Type B pancreatic cell (in vitro differentiated cells): ENCODE data around the gene PPAN. TPM values are rescaled to one million over a fixed set of nuclear protein-coding genes. Genes with fewer than 3 reads are reported as not detected.

Experiments used
- DNase-seq: peaks from one replicate; pipeline ENCODE4 v3.0.0; 2021; ENCODE audit warnings: mixed read lengths; ENCODE audit not compliant: unreplicated experiment; ENCODE audit errors: extremely low spot score
- H3K27ac Mint-ChIP-seq: 2 replicates; pipeline ENCODE4 v1.8.0; 2021; ENCODE audit warnings: mild to moderate bottlenecking, mixed read lengths
- H3K27me3 Mint-ChIP-seq: 2 replicates; pipeline ENCODE4 v1.8.0; 2021; ENCODE audit warnings: mixed read lengths
- H3K36me3 Mint-ChIP-seq: 2 replicates; pipeline ENCODE4 v1.8.0; 2021; ENCODE audit warnings: mixed read lengths
- H3K4me1 Mint-ChIP-seq: one replicate; pipeline ENCODE4 v1.8.0; 2021; ENCODE audit warnings: mixed read lengths; ENCODE audit not compliant: unreplicated experiment
- H3K4me3 Mint-ChIP-seq: 2 replicates; pipeline ENCODE4 v1.8.0; 2021; ENCODE audit warnings: mild to moderate bottlenecking, mixed read lengths
- H3K9me3 Mint-ChIP-seq: 2 replicates; pipeline ENCODE4 v1.8.0; 2021; ENCODE audit warnings: mixed read lengths
- total RNA-seq: library from RNA; stranded (reverse); gene quantifications from 2 replicates; pipeline ENCODE4 v1.2.1, GENCODE V29; 2021; ENCODE audit warnings: low replicate concordance
- TF ChIP-seq, protein P1 (sequence below): fragments of 200-600 bp; sonication (generic); conservative IDR thresholded peaks from 2 replicates; pipeline ENCODE4 v1.5.0; 2021; ENCODE audit warnings: antibody characterized with exemption, mild to moderate bottlenecking

The PPAN gene
- total RNA-seq, 1 donor from 2014 or later, result 62.4 TPM

GRCh38 chr19:10074153-10074552 lies 32.0 kb upstream of the PPAN start:
- DNase-seq, result no peak
- TF ChIP-seq, protein P1, sequence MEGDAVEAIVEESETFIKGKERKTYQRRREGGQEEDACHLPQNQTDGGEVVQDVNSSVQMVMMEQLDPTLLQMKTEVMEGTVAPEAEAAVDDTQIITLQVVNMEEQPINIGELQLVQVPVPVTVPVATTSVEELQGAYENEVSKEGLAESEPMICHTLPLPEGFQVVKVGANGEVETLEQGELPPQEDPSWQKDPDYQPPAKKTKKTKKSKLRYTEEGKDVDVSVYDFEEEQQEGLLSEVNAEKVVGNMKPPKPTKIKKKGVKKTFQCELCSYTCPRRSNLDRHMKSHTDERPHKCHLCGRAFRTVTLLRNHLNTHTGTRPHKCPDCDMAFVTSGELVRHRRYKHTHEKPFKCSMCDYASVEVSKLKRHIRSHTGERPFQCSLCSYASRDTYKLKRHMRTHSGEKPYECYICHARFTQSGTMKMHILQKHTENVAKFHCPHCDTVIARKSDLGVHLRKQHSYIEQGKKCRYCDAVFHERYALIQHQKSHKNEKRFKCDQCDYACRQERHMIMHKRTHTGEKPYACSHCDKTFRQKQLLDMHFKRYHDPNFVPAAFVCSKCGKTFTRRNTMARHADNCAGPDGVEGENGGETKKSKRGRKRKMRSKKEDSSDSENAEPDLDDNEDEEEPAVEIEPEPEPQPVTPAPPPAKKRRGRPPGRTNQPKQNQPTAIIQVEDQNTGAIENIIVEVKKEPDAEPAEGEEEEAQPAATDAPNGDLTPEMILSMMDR, result peak; percentile 62
- H3K4me1 Mint-ChIP-seq, result no peaks in the 10 kb centered on the region
- H3K9me3 Mint-ChIP-seq, result no peaks in the 10 kb centered on the region
- H3K27ac Mint-ChIP-seq, result no peak overlapping the region
- H3K27me3 Mint-ChIP-seq, result peaks cover 26% of the 10 kb centered on the region
- no peaks in the 10 kb centered on the region for H3K36me3 Mint-ChIP-seq
- no peak overlapping the region for H3K4me3 Mint-ChIP-seq

DNA sequence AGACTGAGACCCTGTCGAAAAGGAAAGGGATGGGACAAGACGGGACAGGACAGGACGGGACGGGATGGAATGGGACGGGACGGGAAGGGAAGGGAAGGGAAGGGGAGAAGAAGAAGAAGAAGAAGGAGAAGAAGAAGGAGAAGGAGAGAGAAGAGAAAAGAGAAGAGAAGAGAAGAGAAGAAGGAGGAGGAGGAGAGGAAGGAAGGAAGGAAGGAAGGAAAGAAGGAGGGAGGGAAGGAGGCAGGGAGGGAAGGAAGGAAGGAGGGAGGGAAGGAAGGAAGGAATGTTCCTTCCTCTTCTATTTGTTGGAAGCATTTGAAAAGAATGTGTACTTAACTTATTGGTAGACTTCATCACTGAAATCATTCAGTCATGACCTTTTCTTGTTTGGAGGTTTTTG lies 29.6 kb upstream of the PPAN start:
- Mint-ChIP-seq H3K4me3 (no peak overlapping the region), H3K36me3 (no peaks in the 10 kb centered on the region), H3K4me1 (no peaks in the 10 kb centered on the region), H3K9me3 (no peaks in the 10 kb centered on the region), H3K27me3 (peaks cover 21% of the 10 kb centered on the region), H3K27ac (no peak overlapping the region)
- TF ChIP-seq, protein P1, result no peak
- no peak for DNase-seq

DNA sequence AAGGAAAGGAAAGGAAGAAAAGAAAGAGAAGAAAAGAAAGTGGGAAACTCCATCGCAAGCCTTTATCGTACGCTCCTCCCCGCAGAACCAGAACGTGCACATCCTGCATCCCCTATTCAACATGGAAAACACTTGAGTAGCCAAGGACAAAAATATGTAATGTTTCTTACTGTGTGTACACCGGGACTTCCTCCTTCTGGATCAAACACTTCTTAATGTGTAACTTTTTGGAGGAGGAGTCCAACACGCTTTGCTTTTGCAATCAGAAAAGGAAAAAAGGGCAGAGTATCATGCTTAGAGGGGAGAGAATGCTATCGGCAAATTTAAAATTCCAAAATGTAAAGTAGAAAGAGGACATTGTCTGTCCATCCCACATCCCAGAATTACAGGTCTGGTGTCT lies 27.8 kb upstream of the PPAN start:
- no peaks in the 10 kb centered on the region for H3K4me1 Mint-ChIP-seq

DNA sequence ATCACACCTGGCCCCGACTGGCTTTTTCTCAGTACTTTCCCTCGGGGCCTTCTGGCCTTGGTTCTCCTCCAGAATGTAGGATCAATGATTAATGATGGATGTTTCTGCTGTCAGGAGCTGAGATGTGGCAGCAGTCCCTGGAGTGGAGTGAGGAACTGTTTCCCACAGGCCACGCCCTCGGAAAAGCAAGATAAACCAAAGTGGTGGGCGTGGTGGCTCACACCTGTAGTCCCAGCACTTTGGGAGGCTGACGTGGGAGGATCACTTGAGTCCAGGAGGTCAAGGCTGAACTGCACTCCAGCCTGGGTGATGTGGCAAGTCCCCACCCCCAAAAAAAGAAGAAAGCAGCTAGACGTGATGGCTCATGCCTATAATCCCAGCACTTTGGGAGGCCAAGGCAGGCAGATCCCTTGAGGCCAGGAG lies 27.1 kb upstream of the PPAN start:
- no peak for DNase-seq
- Mint-ChIP-seq H3K27ac (no peak overlapping the region), H3K9me3 (no peaks in the 10 kb centered on the region), H3K4me3 (no peak overlapping the region), H3K4me1 (no peaks in the 10 kb centered on the region), H3K27me3 (peaks cover 25% of the 10 kb centered on the region), H3K36me3 (no peaks in the 10 kb centered on the region)
- TF ChIP-seq, protein P1, result no peak

More for the DNA sequence above, 27.8 kb upstream of the PPAN start:
- H3K9me3 Mint-ChIP-seq, result no peaks in the 10 kb centered on the region
- H3K27me3 Mint-ChIP-seq, result peaks cover 22% of the 10 kb centered on the region
- TF ChIP-seq, protein P1, result no peak
- H3K4me3 Mint-ChIP-seq, result no peak overlapping the region
- DNase-seq, result no peak
- H3K36me3 Mint-ChIP-seq, result no peaks in the 10 kb centered on the region
- no peak overlapping the region for H3K27ac Mint-ChIP-seq

DNA sequence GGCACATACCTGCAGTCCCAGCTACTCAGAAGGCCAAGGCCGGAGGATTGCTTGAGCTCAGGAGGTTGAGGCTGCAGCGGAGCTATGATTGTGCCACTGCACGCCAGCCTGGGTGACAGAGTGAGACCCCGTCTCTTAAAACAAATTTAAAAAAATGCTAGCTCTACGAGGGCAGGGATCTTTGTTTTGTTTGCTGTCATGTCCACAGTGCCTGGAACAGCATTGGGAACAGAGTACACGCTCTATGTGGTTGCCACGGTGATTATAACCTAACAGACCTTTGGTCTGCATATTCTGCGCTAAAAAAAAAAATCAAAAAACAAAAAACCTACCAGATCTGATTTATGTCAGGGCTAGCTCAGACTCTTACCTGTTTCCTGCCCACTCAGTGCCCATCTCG lies 22.3 kb upstream of the PPAN start:
- Mint-ChIP-seq H3K4me3 (peak overlapping the region; percentile 16), H3K27ac (no peak overlapping the region), H3K27me3 (peaks cover 27% of the 10 kb centered on the region), H3K9me3 (no peaks in the 10 kb centered on the region), H3K36me3 (no peaks in the 10 kb centered on the region), H3K4me1 (no peaks in the 10 kb centered on the region)
- DNase-seq, result no peak
- TF ChIP-seq, protein P1, result no peak

DNA sequence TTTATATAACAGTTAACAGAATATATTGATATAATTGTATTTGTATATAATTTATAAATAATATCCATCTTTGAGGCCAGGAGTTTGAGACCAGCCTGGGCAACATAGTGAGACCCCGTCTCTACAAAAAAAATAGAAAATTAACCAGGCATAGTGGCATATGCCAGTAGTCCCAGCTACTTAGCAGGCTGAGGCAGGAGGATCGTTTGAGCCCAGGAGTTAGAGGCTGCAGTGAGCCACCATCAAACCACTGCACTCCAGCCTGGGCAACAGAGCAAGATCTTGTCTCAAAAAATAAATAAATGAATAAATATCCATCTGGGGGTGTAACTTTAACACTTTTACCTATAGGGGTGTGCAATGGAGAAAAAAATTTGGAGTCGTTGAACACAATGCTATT lies 21.4 kb upstream of the PPAN start:
- TF ChIP-seq, protein P1, result no peak
- H3K9me3 Mint-ChIP-seq, result no peaks in the 10 kb centered on the region

More for the DNA sequence above, 21.4 kb upstream of the PPAN start:
- no peaks in the 10 kb centered on the region for H3K36me3 Mint-ChIP-seq
- DNase-seq, result no peak
- no peak overlapping the region for H3K27ac Mint-ChIP-seq
- no peaks in the 10 kb centered on the region for H3K4me1 Mint-ChIP-seq
- H3K4me3 Mint-ChIP-seq, result peak overlapping the region; percentile 63
- peaks cover 24% of the 10 kb centered on the region for H3K27me3 Mint-ChIP-seq
